ENCODE data around the gene HOXA6.
A peak's percentile ranks its signal among the peaks of the same experiment; 100 is the strongest.

The HOXA6 gene

DNA sequence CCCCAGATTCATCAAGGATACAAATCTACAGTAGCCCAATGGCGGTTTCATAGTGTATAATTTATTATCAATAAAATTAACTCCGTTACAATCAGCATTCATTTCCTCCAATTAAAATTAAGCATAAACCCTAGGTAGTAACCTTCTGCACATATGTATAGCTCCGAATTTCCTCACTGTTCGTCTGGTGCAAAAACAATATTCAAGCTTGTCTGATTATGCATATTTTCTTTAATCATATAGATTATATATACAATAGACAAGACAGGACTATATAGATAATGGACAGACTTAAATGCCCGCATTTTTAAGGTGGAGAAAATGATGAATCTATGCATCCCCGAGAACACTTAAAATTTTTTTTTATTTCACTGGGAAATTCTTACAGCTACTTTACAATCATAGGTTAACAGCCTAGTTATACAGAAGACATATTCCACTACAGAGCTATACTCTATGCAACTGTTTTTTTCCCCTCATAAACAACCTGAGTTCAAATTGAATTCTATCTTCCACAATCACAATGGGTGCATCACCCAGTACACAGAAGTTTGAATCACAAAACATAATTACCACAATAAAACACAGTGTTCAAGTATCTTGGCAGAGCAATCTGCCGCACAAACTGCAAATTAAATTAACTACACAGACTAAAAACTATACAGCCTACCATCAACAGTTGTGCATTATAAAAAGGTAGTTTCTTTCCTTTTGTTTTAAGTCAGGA is 15.2 kb upstream of the HOXA6 start:
- DNase-seq (ENCODE audit: low read depth in 2 of 3, low spot score in 1 of 3) = no peak

DNA sequence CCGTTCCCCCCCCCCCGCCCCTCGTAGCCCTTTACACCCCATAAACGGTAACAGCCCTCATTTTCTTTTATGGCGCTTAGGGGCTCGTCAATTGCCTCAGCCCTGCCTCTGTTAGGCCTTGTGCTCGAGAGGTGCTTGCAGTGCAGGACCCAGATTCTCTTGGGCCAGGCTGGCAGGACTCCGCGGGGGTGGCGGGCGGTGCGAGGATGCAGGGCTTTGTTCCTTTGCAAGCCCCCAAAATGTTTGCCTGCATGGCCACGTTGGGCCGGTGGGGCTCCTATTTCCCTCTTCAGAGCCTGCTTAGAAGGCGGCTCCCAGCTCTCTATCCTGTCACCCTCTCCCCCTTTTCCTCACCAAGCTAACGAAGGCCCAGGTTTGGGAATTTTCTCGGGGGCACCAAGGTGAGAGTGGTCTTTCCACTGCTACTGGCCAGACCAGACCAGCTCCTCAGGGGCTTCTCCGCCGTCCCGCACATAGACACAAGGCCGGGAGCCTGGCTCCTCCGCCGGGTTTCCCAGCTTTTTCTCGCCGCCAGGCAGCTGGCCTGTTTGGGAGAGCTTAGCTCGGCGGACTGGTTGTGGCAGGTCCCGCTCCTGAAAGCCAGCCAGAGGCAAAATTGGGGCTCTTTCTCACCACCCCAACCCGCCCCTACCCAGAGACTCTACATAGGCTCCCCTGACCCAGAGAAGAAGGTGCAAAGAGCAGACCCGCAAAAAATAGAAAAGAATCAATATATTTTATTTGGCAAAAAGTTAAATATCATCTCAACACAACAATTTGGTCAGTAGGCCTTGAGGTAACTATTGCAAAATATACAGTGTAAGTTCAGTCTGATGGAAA is 14.4 kb upstream of the HOXA6 start:
- no peak for DNase-seq (ENCODE audit: low read depth in 2 of 3, low spot score in 1 of 3)

DNA sequence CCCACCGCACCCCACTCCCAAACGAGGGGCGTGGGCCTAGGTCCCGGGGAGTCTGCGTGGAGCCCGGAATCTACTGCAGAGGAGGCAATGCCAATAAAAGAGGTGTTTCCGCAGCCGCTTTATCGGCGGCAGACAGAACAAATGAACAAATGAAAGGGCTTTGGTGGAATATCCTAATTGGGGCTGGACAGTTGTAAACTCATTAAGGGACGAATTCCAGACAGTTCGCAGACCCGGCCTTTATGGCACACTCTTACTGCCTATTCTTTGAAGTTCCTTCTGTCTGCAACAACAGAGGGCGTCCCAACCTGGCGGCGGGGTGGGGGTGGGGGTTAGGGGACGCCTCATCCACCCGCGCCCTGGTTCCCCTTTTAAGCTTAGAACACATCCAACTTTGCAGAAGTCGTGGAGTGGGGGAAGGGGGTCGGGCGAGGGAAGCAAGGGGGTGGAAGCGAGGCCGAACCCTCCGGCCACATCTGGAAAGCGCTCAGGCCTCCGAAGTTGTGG is 13.7 kb upstream of the HOXA6 start:
- no peak for DNase-seq (ENCODE audit: low read depth in 2 of 3, low spot score in 1 of 3)

DNA sequence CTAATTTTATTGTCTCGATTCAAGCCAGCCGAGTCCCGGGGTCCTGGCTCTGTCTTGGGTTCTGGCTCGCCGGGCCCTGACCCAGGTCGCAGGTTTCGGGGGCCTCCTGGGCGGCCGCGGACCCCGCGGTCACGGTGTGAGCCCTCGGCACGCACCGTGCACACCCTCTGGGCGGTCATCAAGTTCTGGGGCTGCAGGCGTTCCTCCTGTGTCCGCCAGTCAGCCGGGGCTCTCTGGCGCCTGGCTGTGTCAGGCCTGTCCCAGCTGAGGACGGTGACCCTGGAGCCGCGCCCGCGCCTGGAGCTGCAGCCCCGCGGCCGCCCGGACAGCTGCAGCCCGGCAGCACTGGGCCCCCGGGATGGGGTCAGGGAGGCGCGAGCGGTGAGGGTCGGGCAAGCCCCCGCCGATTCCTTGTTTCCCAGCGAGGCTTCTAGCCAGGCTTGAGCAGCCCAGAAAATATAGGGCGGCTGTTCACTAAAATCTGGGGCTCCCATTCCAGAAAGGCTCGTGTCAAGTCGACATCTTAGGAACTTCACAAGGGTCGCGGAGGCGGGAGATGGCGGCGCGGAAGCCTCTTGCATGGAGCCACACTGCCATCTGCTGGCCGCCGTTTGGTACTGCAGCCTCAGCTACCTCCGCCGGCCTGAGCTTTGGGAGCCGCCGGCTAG is 13.1 kb upstream of the HOXA6 start:
- peak; percentile 69 to 81 (median 79) for DNase-seq (ENCODE audit: low read depth in 2 of 3, low spot score in 1 of 3)

DNA sequence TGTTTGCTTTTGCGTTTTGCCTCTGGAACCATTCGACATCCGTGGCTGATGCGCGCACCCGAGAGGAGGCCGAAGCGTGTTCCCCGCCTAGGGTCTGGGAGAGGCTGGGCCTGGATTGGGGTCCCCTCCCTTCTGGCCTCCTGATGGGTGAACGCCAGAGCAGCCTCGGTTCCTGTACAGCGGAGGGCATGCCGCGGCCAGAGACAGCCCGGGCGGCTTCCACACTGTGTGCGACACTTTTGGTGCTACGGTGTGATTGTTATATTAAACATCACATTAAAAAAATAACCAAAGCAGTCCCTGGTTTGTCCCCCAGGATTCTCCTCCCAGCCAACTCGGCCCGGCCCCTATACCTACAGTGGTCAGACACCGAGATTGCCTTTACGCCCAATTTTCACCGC is 12.6 kb upstream of the HOXA6 start:
- DNase-seq (ENCODE audit: low read depth in 2 of 3, low spot score in 1 of 3) = no peak

DNA sequence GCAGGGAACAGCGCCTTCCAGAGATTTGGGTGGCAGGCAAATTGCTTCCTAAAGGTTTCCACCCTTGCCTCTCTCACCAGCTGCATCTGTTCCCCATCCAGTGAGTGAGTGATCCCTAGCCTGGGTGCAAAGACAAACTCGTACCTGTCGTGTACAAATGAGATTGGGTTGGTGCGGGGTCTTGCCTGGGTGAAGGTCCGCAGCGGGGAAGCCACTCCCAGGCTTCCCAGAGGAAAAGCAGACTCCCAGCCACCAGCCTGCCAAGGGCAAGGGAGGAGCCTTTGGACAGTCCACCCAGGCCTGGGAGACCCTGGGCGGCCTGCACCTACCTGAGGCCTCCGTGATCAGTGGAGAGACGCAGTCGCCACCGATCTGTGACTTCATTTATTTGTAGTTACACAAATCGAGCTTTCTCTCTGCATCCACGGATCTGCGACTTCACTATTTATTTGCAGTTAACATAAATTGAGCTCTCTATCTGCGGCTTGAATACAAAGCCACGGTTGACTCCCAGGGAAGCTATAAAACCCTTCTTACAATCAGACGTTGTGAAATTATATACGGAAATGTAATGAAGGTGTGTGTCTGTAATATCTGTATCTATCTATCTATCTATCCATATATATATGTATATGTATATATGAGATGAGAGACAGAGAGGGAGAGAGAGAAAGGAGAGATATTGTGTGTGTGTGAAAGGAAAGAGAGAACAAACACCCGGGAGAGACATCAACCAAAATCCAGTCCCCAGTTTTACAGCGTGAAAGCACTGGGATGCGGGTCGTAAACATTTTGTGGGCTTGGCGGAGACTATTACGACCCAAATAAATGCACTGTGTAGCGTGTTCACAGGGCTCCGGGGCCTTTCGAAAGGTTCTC is 11.9 kb upstream of the HOXA6 start:
- DNase-seq (ENCODE audit: low read depth in 2 of 3, low spot score in 1 of 3) = no peak

DNA sequence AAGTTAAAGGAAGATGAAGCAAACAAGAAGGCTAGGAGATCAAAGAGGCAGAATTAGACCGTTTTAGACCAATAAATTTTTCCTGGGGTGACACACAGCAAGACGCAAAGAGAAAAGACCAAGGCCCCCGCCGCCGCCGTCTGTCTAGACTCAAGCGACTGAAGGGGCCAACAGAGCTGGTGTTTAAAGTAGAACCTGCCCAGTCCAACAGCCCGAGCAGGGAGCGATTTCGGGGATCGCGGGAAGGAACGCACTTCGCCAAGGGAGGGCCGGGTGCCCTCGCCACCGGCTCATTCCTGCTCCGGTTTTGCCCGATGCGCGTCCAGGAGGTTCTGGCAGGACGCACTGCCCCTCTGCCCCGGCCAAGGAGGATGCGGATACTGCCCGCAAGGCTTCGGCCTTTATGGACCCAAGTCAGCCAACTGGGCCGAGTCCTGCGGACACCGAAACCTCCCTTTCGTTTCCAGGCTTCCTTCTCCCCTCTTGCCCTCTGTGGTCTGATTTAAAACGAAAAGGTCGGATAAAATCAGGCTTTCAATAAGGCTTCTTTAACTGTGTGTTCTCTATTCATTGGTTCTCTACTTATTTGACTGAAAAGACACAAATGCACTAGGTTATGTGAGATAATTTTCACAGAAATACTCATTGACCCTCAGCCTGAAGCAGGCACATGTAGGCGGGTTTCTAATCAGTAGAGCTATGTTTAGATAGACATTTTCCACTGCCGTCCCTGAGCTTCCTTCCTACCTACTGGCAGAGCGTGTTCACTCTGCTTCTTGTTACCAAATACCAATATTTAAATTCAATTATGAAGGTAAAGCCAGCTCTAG is 11.1 kb upstream of the HOXA6 start:
- no peak for DNase-seq (ENCODE audit: low read depth in 2 of 3, low spot score in 1 of 3)

DNA sequence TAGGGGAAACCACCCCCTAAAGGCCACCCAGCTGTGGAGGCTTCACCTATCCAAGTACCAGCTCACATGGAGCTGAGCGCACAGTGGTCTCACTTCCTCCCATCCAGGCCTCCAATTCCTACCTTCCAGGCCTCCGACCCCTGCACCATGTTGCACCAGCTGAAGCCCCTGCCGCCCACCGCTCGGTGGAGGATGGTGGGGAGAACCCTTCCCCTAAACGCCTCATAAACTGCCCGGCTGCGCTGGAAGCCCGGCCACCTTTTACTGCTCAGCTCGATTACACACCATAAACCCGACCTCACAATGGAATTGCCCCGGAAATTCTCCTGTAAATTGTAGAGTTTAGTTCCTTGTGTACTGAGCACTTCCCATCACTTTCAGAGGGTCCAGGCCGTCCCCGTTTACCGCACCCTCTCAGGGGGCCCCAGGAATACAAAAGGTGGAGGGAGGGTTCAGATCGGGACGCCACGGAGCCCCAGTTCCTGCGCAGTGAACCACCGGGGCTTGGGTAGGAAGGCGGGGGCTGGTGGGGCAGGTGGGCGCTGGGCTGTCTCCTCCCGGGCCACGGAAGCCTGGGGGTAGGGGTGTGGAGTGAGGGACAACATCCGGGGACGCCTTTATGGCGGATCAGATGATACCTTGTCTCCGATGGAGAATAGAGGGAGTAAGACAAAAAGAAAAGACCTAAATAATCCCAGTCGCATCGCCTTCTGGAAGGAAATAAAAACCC is 10.3 kb upstream of the HOXA6 start:
- no peak for DNase-seq (ENCODE audit: low read depth in 2 of 3, low spot score in 1 of 3)

DNA sequence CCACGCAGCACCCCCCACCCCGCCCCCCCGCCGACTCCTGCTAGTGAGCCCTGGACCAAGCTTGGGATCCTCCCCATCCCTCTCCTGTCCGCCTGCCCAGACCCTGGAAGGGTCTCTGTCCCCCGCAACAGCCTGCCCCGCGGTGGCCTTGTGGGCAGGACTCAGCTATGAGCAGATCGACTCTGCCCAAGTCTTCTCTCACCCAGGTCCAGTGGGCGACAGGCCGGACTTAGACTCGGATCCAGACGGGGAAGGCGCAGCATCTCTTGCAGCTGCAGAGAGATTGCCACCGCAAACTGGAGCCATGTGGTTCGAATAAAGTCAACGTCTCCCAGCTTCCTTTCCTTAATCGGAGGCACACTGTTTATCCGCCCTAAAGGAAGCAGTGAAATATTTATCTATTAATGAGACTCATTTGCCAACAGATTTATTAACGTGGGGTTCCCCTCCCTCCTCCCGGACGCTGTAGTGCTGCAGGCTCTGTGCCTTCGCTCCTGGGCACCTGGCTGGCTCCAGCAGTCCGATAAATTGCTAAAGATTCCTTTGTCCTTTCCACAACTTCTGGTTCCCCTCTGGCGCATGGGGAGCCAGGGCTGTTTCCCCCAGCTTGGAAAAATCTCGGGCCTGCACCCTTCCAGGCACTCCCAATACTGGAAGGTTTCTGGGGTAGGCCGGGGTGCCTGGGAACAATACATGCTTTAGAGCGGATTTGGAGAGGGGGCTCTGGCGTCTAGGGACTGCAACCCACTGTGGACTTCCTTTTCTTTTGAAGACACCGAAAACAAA is 9.5 kb upstream of the HOXA6 start:
- no peak for DNase-seq (ENCODE audit: low read depth in 2 of 3, low spot score in 1 of 3)

DNA sequence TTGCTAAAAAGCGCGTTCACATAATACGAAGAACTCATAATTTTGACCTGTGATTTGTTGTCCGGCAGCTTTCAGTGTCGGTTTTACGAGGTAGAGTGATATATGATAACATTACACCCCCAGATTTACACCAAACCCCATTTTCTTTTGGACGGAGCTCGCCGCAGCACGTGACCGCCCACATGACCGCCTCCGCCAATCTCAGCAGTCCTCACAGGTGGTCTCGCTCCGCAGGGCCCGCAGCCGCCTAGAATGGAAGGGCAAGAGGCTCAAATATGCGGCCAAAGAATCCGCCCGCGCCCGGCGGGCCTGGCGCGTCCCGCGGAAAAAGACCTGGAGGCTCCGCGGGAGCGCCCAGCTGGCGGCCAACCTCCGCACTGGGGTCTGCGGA is 8.9 kb upstream of the HOXA6 start, which contains the start of gene HOXA7:
Gene HOXA7 (minus strand): TSS at position 168 of the 391 bp plus-strand sequence. CDS start 130 bp downstream, at position 38.
- DNase-seq (ENCODE audit: low read depth in 2 of 3, low spot score in 1 of 3) = no peak

DNA sequence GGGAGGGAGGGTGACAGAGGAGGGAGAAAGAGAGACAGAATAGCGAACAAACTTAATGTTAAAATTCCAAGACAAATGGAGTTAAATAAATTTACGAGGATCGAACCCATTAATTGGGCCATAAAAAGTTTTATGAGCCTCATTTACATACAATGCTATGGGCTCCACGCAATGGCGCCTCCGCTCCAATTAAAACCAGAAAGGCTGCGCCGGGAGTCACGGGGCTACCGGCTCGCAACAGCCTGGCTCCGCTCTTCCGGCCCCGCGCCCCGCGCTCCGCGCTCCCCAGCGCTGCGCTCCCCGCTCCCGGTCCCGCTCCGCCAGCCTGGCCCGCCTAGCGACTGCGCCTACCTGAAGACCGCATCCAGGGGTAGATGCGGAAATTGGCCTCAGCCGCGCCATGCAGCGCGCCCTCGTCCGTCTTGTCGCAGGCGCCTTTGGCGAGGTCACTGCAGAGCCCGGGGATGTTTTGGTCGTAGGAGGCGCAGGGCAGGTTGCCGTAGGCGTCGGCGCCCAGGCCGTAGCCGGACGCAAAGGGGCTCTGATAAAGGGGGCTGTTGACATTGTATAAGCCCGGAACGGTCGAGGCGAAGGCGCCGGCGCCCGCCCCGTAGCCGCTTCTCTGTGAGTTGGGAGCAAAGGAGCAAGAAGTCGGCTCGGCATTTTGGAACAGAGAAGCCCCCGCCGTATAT is 8.4 kb upstream of the HOXA6 start:
- DNase-seq (ENCODE audit: low read depth in 2 of 3, low spot score in 1 of 3) = no peak

DNA sequence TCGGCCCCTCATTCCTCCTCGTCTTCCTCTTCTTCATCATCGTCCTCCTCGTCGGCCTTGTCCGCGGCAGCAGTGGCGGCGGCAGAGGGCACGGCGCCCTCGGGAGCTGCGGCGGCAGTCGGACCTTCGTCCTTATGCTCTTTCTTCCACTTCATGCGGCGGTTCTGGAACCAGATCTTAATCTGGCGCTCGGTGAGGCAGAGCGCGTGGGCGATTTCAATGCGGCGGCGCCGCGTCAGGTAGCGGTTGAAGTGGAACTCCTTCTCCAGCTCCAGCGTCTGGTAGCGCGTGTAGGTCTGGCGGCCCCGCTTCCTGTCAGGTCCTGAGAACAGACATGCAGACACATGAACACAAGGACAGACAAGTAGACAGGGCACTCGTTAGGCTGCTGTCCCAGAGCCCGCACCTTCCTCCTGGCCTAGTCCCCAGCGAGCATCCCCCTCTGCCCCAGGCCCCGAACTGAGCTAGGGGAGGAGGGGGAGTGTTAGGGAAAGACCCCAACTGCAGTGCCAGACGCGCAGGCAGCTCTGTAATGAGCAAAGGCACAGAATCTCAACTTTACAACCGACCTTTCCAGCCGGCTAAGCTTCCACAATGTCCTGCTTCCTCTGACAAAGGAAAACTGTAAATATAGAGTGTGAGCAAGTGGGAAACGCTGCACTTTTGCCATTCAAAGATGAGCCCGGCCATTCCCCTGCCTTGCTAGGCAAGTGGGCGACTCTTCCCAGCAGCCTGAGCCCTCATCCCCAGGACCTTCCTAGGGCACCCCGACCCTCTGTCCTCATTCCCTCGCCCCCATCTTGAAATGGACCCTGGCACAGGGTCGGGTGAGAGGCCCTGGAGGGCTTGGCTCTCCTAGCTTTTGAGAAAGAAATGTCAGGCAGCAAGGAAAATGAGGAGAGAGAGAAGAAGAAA is 7.6 kb upstream of the HOXA6 start:
- DNase-seq (ENCODE audit: low read depth in 2 of 3, low spot score in 1 of 3) = no peak

DNA sequence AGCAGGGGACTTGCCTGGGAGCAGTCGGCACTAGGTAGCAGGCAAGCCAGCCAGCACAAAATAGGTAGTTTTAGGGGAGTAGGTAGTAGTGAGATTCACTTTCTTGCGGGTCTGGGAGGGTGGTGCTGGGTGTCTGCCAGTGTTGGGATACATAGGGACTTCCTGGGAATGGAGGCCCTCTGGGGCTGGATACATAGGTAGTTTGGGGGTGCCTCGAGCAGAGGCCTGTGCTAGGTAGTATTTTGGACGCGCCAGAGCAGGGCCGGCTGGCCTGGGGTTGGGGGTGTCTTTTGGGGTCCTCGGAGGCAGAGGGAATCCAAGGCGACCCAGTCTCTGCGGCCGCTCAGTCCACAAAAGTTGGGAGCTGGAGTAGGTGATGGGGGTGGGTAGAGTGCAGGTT is 6.8 kb upstream of the HOXA6 start:
- DNase-seq (ENCODE audit: low read depth in 2 of 3, low spot score in 1 of 3) = no peak

DNA sequence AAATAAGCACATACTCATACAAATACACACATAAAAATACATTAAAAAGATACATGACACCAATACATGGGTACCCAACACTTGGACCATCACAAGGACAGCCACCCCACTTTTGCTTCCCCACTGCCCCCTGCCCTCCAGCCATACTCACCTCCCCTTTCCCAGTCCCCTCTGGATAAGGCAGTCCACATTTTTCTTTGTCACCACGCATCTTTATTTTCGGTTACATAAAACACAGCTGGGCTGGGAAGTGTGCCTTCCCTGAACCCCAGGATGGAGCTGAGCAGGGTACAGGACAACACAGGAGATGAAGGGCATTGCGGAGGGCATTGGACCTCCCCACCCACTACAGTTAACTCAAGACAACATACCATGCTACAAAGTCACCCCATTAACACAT is 6.0 kb upstream of the HOXA6 start:
- DNase-seq (ENCODE audit: low read depth in 2 of 3, low spot score in 1 of 3) = no peak

DNA sequence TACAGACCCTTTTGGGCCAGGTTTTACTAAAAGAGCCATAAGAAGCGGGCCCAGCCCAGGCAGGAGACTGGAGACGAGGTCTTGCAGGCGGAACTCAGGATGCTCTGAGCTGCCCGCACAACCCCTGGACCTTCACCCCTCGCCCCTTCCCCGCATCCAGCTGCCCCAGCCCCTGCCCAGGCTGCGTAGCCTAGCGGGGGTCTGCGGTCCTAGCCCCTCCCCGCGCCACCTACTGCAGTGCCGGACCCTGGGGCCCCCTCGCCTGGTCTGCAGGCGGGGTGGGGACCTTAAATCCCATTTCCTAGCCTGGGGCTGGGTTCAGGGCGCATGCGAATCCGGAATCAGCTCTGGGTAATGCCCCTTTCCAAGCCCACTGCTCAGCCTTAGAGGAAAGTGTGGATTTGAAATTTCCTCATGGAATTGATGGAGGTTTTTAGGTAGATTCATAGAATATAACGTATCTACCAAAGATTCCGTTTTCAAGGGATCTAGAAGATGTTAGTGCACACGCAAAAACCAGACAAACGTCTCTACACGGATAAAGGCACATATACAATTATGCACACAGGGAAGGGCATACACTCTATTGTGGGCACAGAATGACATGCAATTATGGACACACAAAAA is 5.4 kb upstream of the HOXA6 start:
- DNase-seq (ENCODE audit: low read depth in 2 of 3, low spot score in 1 of 3) = no peak

All from stimulated activated CD4-positive, alpha-beta T cell treated with anti-CD3 and anti-CD28 coated beads, Interleukin-12 subunit alpha, Interleukin-12 subunit beta, amount 100 ng/mL, for 48 hours (primary cell).